ENCODE data around the gene KCNT2.

Gene KCNT2

DNA sequence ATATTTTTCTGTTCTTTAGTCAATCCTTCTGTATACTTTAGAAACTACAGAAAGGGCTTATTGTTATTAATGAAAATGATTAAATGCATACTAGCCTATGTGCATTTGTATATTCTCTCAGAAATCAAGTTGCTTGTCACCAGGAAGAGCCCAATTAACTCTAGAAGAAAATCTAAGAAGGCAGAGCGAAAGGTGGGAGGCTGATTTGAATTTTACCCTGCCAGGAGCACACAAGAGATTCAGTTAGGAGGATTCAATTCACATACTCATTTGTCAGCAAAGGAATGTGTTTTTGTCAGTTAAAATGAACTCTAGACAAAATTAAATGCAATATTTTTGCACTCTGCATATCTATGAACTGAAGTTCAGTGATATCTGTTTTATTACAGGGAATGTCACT, 411.8 kb downstream of the KCNT2 start:
- no peak for DNase-seq (ENCODE audit: low read depth in 3 of 3)

DNA sequence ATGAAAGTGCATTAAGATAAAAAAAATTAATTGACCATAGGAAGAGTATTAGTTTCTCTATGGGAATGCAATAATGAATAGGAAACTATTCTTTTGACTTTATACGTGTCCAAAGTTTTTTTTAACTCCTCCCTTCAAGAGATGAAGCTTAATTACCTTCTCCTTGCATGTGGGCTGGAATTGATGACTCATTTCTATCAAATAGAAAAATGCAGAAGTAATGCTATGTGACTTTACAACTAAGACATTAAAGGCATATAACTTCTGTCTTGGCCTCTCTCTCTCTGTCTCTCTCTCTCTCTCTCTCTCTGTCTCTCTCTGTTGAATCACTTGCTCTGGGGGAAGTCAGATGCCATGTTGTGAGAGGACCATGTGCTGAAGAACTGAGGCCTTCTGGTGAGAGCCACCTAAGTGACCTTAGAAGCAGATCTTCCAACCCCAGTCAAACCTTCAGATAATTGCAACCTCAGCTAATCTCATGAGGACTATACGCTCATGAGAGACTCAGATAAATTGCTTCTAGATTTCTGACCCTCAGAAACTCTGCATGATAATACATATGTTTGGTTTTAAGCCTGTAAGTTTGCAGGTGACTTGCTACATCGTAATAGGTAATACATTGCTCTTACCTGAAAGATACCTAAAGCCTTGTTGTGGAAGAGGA, 414.2 kb downstream of the KCNT2 start:
- no peak for DNase-seq (ENCODE audit: low read depth in 3 of 3)

GRCh38 chr1:196183941-196184340, 424.3 kb downstream of the KCNT2 start:
- no peak for DNase-seq (ENCODE audit: low read depth in 3 of 3)

GRCh38 chr1:196181594-196181878, 426.7 kb downstream of the KCNT2 start:
- DNase-seq (ENCODE audit: low read depth in 3 of 3): no peak

DNA sequence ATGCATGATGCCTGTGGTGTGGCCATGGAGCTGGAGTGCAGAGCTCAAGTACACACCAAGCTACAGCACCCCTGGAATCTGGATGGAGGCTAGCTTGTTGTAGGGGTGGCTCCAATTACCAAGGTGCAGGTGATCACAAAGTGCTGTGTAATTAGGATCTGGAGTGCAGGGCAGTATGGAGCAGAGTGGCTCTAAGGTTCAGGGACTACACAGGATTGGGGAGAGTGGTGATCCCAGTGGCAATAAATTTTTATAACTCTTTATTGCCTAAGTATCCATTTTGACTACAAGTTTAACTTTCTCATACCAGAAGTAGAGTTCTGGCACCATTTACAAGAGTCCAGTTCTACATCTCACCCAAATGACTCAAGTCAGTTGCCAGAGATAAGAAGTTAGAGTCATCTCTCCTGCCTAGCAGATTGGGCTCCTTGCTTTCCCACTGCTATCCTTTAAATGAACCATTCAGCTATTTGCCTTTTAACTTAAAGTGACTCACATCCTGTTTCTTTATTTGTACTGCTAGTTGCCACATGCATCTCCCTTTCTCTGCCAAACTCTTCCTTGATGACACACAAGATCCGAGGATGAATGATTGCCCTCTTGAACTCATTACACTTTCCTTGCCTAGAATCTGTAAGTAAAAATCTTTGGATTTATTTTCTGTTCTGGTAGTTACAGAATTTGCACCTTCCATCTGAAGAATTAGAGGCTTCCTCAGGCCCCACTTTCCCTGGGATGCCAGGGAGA, 427.2 kb downstream of the KCNT2 start:
- no peak for DNase-seq (ENCODE audit: low read depth in 3 of 3)

DNA sequence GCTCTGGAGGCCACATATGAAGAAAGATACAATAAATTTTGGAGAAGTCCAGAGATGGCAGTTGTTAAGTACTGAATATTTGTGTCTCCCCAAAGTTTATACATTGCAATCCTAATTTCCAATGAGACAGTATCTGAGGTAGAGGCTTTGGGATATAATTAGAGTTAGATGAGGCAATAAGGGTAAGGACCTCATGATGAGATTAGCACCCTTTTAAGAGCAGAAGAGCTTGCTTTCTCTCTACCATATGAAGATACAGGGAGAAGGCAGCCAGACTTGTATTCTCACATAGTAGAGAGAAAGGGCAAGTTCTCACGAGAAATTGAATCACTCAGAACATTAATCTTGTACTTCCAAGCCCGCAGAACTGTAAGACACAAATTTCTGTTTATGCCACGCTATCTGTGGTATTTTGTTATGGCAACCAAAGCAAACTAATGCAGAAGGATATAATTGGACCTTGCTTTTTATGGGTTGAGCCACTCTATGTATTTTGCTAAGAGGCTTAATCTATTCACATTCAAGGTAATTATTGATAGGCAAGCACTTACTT, 430.1 kb downstream of the KCNT2 start:
- no peak for DNase-seq (ENCODE audit: low read depth in 3 of 3)
